GM19397 (cell line): ENCODE results near the gene CIB4.

Experiments used
- ATAC-seq: cut with Tn5 transposase; IDR thresholded peaks from one replicate; pipeline ENCODE4 v1.9.1; 2021; ENCODE audit warnings: mild to moderate bottlenecking, moderate library complexity; ENCODE audit not compliant: unreplicated experiment

CIB4 gene

DNA sequence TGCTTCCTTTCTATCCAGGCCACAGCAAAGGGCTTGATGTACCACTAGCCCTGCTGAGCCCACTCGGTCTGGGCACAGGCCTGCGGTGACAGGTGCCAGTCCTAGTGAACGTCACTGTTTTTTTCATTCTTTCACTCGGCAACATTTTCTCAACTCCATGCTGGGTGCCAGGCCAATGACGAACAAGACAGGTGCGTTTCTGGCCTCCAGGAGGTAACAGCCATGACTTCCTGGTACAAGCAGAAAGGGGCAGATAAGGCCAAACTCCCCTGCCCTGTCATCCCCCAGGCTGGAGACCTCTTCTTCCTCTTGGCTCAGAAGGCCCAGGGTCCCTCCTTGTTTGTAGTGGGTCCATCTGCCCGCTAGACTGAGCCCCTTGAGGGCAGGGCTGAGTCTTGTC lies 107.5 kb downstream of the CIB4 start:
- ATAC-seq, result no peak

DNA sequence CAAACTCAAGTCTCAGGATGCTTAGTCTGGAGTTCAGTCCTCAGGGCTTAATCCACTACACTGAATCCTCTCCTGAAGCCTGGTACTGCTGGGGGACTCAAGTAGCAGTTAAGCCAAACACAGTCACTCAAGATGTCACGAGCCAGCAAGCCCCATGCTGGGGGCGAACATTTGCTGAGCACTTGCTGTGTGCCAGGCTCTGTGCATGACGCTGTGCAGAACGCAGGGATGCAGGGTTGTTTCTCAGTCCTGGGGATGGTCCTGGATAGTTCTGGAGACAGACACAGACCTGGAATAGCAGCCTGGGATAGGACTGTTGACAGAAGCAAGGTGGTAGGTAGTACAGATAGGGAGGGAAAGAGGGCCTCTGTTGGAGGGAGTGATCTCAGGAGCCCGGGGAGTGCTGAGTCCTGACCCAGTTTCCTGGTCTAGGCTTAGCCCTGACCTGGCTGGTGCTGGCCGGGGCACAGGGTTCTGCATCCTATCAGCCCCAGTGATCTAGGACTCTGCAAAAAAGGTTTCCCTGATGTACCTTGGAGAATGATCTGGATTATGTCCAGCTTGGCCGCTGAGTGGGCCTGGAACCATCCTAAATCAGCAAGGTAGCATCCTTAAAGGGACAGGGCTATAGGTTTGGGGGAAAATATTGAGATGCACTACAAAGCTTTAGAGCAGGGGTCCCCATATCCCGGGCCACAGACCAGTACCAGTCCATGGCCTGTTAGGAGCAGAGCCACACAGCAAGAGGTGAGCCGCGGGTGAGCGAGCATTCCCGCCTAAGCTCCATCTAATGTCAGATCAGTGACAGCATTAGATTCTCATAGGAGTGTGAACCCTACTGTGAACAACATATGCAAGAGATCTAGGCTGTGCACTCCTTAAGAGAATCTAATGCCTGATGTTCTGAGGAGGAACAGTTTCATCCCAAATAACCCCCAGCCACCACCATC lies 108.6 kb downstream of the CIB4 start:
- no peak for ATAC-seq
